Natural killer cell (primary cell): ENCODE data around the gene RFNG. TPM values are rescaled to one million over a fixed set of nuclear protein-coding genes. Genes with fewer than 3 reads are reported as not detected.
A peak's percentile ranks its signal among the peaks of the same experiment; 100 is the strongest.

Experiments used
- ATAC-seq, 3 donors: fragments of 150-1000 bp in 2 of 3; fragments of 200-7000 bp in 1 of 3; cut with Tn5 transposase; 1 replicate in 1 of 3; 2 replicates in 2 of 3; pipeline ENCODE4 v1.10.0; 2021; ENCODE audit warnings: mild to moderate bottlenecking in 2 of 3, moderate library complexity in 2 of 3
- DNase-seq, 2 donors: peaks; one replicate each; pipeline versions ENCODE4 v3.0.0 to v3.0.0-alpha.2; 2013 to 2021; ENCODE audit warnings: mixed read lengths in 1 of 2
- H3K27ac ChIP-seq: one replicate; pipeline ENCODE4 v1.5.1; 2013; ENCODE audit warnings: mild to moderate bottlenecking, low read length
- H3K27me3 ChIP-seq: one replicate; pipeline ENCODE4 v1.6.1; 2013; ENCODE audit warnings: low read length; ENCODE audit not compliant: control insufficient read depth, insufficient read depth
- H3K36me3 ChIP-seq: one replicate; pipeline ENCODE4 v1.6.1; 2013; ENCODE audit warnings: low read length; ENCODE audit not compliant: control insufficient read depth, insufficient read depth
- H3K4me1 ChIP-seq: one replicate; pipeline ENCODE4 v1.6.1; 2013; ENCODE audit warnings: low read length; ENCODE audit not compliant: control insufficient read depth, insufficient read depth
- H3K4me3 ChIP-seq: one replicate; pipeline ENCODE4 v1.5.1; 2013; ENCODE audit warnings: low read length
- H3K9me3 ChIP-seq: one replicate; pipeline ENCODE4 v1.6.1; 2013; ENCODE audit warnings: low read length; ENCODE audit not compliant: control insufficient read depth, insufficient read depth
- H3K27ac Mint-ChIP-seq, 2 donors: one replicate each; pipeline ENCODE4 v1.8.0; 2022; ENCODE audit warnings: mild to moderate bottlenecking in 2 of 2, mixed read lengths in 2 of 2, moderate library complexity in 1 of 2
- H3K27me3 Mint-ChIP-seq, 2 donors: one replicate each; pipeline ENCODE4 v1.8.0; 2022; ENCODE audit warnings: low read depth in 2 of 2, mixed read lengths in 2 of 2
- H3K36me3 Mint-ChIP-seq: one replicate; pipeline ENCODE4 v1.8.0; 2022; ENCODE audit warnings: mixed read lengths
- H3K4me1 Mint-ChIP-seq, 2 donors: one replicate each; pipeline ENCODE4 v1.8.0; 2022; ENCODE audit warnings: mixed read lengths in 2 of 2
- H3K4me3 Mint-ChIP-seq: one replicate; pipeline ENCODE4 v1.8.0; 2022; ENCODE audit warnings: mild to moderate bottlenecking, moderate library complexity, mixed read lengths
- H3K9me3 Mint-ChIP-seq, 2 donors: one replicate each; pipeline ENCODE4 v1.8.0; 2022; ENCODE audit warnings: mixed read lengths in 2 of 2
- WGBS: methylation state at CpG from one replicate; pipeline ENCODE4 v1.1.7; 2013; ENCODE audit warnings: missing lambda C conversion rate; ENCODE audit not compliant: insufficient coverage; 5-methylcytosine and 5-hydroxymethylcytosine counted together
- intact Hi-C: fragments of 100-400 bp; cut with micrococcal nuclease; formaldehyde crosslinking; loops from one replicate; pipeline ENCODE4 v1.14.2; 2022
- total RNA-seq, 4 donors: library from RNA; stranded (reverse); fragments of 120-200 nt in 1 of 4; gene quantifications; one replicate each; pipeline versions ENCODE4 v1.2.3 to v1.2.4, GENCODE V29; 2013 to 2022
- TF ChIP-seq, protein P1 (sequence below): fragments of 200-600 bp; IDR thresholded peaks from one replicate; pipeline ENCODE4 v1.8.0; 2022; ENCODE audit warnings: antibody characterized with exemption

Gene RFNG
- total RNA-seq, 3 donors from 2014 or later (not counting 1 experiment from before 2014, with no cell fraction given), result 22.7 to 26.7 (median 23.2) TPM

- intact Hi-C loops, result no loop called here
- Mint-ChIP-seq H3K36me3 (no peaks in the 10 kb centered on the region), H3K27me3 (no peaks in the 10 kb centered on the region), H3K27ac (peak overlapping the region in 1 of 2 donors; percentile 56), H3K4me3 (peak overlapping the region; percentile 75), H3K4me1 (peaks cover 4 to 16% of the 10 kb centered on the region in 2 donors), H3K9me3 (no peaks in the 10 kb centered on the region)
- peaks cover 18% of the 10 kb centered on the region for H3K36me3 ChIP-seq
- no peaks in the 10 kb centered on the region for H3K9me3 ChIP-seq
- H3K4me3 ChIP-seq, result peak overlapping the region; percentile 63
- TF ChIP-seq, protein P1, sequence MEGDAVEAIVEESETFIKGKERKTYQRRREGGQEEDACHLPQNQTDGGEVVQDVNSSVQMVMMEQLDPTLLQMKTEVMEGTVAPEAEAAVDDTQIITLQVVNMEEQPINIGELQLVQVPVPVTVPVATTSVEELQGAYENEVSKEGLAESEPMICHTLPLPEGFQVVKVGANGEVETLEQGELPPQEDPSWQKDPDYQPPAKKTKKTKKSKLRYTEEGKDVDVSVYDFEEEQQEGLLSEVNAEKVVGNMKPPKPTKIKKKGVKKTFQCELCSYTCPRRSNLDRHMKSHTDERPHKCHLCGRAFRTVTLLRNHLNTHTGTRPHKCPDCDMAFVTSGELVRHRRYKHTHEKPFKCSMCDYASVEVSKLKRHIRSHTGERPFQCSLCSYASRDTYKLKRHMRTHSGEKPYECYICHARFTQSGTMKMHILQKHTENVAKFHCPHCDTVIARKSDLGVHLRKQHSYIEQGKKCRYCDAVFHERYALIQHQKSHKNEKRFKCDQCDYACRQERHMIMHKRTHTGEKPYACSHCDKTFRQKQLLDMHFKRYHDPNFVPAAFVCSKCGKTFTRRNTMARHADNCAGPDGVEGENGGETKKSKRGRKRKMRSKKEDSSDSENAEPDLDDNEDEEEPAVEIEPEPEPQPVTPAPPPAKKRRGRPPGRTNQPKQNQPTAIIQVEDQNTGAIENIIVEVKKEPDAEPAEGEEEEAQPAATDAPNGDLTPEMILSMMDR, result no peak
- ATAC-seq, result peak; percentile 65 to 70 (median 70)
- DNase-seq, result no peak
- peaks cover 30% of the 10 kb centered on the region for H3K4me1 ChIP-seq
- WGBS, result 1% methylated on average over 47 of the region's 47 CpGs
- no peaks in the 10 kb centered on the region for H3K27me3 ChIP-seq
- H3K27ac ChIP-seq, result peak overlapping the region; percentile 58
These were observed 13.6 kb upstream of the RFNG start for GRCh38 chr17:82065193-82065637.

- Histone ChIP-seq H3K36me3 (peaks cover 18% of the 10 kb centered on the region), H3K27me3 (no peaks in the 10 kb centered on the region), H3K27ac (peak overlapping the region; percentile 58), H3K9me3 (no peaks in the 10 kb centered on the region), H3K4me3 (peak overlapping the region; percentile 63), H3K4me1 (peaks cover 30% of the 10 kb centered on the region)
- intact Hi-C loops, result no loop called here
- DNase-seq (no peak), ATAC-seq (no peak)
- no peaks in the 10 kb centered on the region for H3K9me3 Mint-ChIP-seq
- no peaks in the 10 kb centered on the region for H3K36me3 Mint-ChIP-seq
- H3K27ac Mint-ChIP-seq, result peak overlapping the region; percentile 38 to 56
- no peaks in the 10 kb centered on the region for H3K27me3 Mint-ChIP-seq
- H3K4me1 Mint-ChIP-seq, result peaks cover 4 to 19% of the 10 kb centered on the region in 2 donors
- 53% methylated on average over 36 of the region's 36 CpGs for WGBS
- TF ChIP-seq, protein P1, result no peak
- peak overlapping the region; percentile 75 for H3K4me3 Mint-ChIP-seq
These were observed 13.0 kb upstream of the RFNG start for GRCh38 chr17:82064433-82065192.

DNA sequence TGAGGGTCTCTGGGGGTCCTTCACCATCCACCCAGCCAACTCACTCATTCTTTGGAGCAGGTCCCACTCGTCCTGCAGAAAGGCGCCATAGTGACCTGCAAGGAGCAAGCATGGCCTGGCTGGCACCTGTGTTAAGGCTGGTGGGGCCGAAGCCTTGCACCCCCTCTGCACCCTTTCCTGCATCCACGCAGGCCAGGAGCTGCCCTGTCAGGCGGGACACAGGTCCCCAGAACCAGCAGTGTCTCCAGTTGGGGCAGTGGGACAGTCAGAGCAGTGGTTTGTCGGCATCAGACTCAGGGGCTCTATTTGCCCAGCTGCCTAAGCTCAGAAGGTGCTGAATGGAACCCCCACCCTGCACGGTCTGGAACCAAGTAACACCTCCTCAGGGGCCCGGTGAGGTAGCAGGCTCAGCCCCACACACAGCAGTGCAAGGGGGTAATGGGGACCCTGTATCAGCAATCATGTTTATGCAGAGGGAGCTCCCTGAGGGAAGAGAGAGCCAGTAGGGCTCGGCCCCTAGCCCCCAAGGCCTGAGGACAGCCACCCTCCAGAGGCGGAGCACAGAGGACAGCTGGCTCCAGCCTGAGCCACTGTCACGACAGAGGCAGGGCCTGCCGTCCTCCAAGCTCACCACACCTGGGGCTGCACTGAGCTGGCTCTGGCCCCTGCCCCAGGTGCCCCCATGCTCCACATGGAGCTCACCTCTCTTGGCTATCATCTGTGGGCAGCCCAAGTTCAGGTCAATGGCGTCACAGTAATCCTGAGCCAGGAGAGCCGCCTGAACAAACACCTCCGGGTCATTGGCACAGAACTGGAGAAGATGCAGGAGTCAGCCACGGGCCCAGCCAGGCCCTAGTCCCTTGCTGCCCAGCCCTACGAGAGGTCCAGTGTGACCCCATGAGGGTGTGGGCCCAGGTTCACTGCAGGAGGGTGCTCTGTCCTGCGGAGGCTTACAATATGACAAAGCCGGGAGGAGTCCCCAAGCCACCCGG, 12.1 kb upstream of the RFNG start:
- H3K4me1 ChIP-seq, result peaks cover 30% of the 10 kb centered on the region
- peaks cover 22% of the 10 kb centered on the region for H3K36me3 ChIP-seq
- ATAC-seq (no peak), DNase-seq (no peak)
- H3K27me3 ChIP-seq, result no peaks in the 10 kb centered on the region
- peaks cover 4 to 19% of the 10 kb centered on the region in 2 donors for H3K4me1 Mint-ChIP-seq
- WGBS, result 92% methylated on average over 20 of the region's 20 CpGs
- intact Hi-C loops, result no loop called here
- H3K27ac ChIP-seq, result no peak overlapping the region
- no peak overlapping the region for H3K4me3 ChIP-seq
- TF ChIP-seq, protein P1, result no peak
- no peaks in the 10 kb centered on the region for H3K9me3 Mint-ChIP-seq
- no peaks in the 10 kb centered on the region for H3K27me3 Mint-ChIP-seq
- peak overlapping the region; percentile 75 for H3K4me3 Mint-ChIP-seq
- no peaks in the 10 kb centered on the region for H3K36me3 Mint-ChIP-seq
- H3K27ac Mint-ChIP-seq, result peak overlapping the region in 1 of 2 donors; percentile 38
- no peaks in the 10 kb centered on the region for H3K9me3 ChIP-seq
